ENCODE data around the gene CCDC187.
"Not testable (repeated sequence)": the region's sequence is repeated elsewhere in the genome, so short reads cannot be mapped to it uniquely, and the experiment has no call there.

The CCDC187 gene

GRCh38 chr9:136321561-136321960, 17.7 kb upstream of the CCDC187 start:
- no peak for TF ChIP-seq CTCF (IDR thresholded peaks at IDR 0.05; ENCODE audit: low read depth, low read length, missing control alignments)
- DNase-seq (ENCODE audit: low read depth) = no peak
- no peak overlapping the region for H3K4me3 ChIP-seq (ENCODE audit: low read depth, low read length)

DNA sequence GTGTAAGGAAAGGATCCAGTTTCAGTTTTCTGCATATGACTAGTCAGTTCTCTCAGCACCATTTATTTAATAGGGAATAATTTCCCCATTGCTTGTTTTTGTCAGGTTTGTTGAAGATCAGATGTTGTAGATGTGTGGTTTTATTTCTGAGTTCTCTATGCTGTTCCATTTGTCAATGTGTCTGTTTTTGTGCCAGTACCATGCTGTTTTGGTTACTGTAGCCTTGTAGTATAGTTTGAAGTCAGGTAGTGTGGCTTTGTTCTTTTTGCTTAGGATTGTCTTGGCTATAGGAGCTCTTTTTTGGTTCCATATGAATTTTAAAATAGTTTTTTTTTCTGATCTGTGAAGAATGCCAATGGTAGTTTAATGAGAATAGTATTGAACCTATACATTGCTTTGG, 17.1 kb upstream of the CCDC187 start:
- not testable (repeated sequence) for H3K4me3 ChIP-seq (ENCODE audit: low read depth, low read length); DNase-seq (ENCODE audit: low read depth)

- not testable (repeated sequence) for H3K4me3 ChIP-seq (ENCODE audit: low read depth, low read length); DNase-seq (ENCODE audit: low read depth)
These were observed 16.1 kb upstream of the CCDC187 start for GRCh38 chr9:136319955-136320354.

DNA sequence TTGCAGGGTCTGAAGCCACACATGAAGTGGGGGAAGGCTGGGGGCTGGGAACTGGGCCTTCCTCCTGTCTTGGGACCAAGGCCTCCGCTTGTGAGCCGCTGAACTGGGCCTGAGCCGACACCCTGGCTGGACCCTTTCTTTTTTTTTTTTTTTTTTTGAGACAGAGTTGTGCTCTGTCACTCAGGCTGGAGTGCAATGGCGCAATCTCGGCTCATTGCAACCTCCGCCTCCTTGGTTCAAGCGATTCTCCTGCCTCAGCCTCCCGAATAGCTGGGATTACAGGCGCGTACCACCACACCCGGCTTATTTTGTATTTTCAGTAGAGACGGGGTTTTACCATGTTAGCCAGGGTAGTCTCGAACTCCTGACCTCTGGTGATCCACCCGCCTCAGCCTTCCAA, 15.3 kb upstream of the CCDC187 start:
- H3K4me3 ChIP-seq (ENCODE audit: low read depth, low read length); DNase-seq (ENCODE audit: low read depth): not testable (repeated sequence)

DNA sequence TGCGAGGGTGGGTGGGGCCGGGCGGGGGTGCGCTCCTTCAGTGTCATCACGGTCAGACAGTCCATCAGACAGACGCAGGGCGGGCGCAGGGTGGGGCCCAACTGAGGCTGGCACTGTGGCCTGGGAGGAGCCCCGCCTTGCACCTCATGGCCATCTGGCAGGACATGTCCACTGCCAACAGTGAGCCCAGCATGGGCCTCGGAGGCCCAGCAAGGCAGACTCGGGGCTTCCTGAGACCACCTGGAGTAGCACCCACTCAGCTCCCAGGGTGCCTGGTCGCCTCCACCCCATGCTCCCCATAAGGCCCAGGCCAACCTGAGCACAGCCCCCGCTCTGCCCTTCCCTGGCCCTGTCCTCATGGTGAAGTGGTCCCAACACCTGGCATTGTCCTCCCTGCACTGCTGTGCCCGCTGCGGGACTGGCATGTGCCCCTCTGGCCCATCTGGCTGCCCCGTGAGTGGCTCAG, 14.9 kb upstream of the CCDC187 start:
- DNase-seq (ENCODE audit: low read depth) = no peak
- TF ChIP-seq CTCF (IDR thresholded peaks at IDR 0.05; ENCODE audit: low read depth, low read length, missing control alignments) = no peak
- no peak overlapping the region for H3K4me3 ChIP-seq (ENCODE audit: low read depth, low read length)

- TF ChIP-seq CTCF (IDR thresholded peaks at IDR 0.05; ENCODE audit: low read depth, low read length, missing control alignments) = no peak
- H3K4me3 ChIP-seq (ENCODE audit: low read depth, low read length) = no peak overlapping the region
- no peak for DNase-seq (ENCODE audit: low read depth)
These were observed 14.3 kb upstream of the CCDC187 start for GRCh38 chr9:136318111-136318775.

DNA sequence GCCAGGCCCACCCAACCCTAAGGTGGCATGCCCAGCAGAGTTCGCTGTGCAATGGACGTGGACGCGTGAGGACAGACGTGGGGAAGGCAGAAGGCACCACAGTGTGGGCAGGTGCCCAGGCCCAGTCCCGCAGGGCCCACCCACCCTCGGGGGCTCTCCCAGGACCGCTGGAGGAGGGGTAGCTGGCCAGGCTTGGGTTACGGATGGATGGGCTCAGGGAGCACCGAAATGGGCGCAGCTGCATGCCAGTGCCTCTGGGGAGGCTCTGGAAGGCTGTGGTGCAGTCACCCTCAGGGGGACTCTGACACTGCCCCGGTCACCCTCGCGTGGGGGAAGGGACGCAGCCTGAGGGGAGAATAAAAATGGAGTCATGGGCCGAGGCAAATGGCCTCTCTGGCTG, 13.8 kb upstream of the CCDC187 start:
- TF ChIP-seq CTCF (IDR thresholded peaks at IDR 0.05; ENCODE audit: low read depth, low read length, missing control alignments) = no peak
- no peak overlapping the region for H3K4me3 ChIP-seq (ENCODE audit: low read depth, low read length)
- no peak for DNase-seq (ENCODE audit: low read depth)

DNA sequence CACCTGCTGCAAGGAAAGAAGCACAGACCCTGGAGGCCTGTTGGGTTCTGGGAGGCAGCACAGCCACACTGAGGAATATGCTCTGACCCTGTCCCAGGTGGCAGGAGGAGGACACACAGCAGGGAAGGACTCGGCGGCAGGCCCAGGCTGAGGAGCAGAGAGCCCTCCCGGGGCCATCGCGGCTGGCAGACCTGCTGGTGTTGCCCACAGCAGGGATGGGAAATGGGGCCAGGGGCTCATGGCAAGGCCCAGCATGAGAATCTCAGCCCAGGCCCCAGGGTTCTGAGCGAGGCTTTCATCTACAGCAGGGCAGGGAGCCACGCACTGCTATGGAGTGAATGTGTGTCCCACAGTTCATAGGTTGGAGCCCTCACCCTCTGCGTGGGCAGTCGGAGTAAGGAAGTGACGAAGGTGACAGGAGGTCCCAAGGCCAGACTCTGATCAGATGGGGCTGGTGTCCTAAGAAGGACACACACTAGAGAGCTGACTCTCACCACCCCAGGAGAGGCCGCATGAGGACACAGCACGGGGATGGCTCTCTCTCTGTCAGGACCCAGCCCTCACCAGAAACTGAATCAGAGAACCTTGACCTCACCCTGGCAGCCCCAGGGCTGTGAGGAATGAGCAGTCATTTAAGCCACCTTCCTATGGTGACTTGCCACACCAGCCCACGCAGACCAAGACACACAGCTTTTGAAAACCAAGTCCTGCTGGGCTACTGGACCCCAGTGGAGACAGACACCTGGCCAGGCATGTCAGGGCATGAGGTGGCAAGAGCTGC, 13.2 kb upstream of the CCDC187 start:
- H3K4me3 ChIP-seq (ENCODE audit: low read depth, low read length) = no peak overlapping the region

More for the DNA sequence above, 13.2 kb upstream of the CCDC187 start:
- TF ChIP-seq CTCF (IDR thresholded peaks at IDR 0.05; ENCODE audit: low read depth, low read length, missing control alignments) = no peak
- no peak for DNase-seq (ENCODE audit: low read depth)

All from GM12864 (cell line).